Measurements from ENCODE around the gene KRR1. TPM values are rescaled to one million over a fixed set of nuclear protein-coding genes. Genes with fewer than 3 reads are reported as not detected.

The KRR1 gene
- total and polyA plus RNA-seq, 2 experiments from 2014 or later = 55.7 to 120 TPM

DNA sequence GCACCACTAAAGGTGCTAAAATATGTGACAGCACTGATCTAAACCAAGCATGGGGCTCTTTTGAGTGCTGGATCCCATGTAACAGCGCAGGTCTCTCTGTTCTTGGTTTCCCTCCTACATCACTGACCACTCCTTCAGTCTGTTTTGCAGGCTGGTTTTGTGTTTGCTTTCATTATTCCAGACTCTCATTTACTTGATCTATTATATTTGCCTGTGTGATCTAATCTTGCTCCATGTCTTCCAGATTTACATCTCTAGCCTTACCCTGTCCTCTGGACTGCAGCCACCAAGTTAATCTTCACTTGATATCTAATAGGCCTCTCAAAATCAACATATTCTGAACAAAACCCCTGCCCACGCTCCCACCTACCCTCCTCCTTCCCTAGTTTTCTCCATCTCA is 22.2 kb downstream of the KRR1 start:
- no peaks in the 10 kb centered on the region for H3K27me3 ChIP-seq (ENCODE audit: insufficient read depth)
- peaks cover 24% of the 10 kb centered on the region for H3K4me1 Mint-ChIP-seq
- H3K9me3 Mint-ChIP-seq = no peaks in the 10 kb centered on the region
- no peaks in the 10 kb centered on the region for H3F3A ChIP-seq (replicated peaks; ENCODE audit: low read depth)
- ATAC-seq = no peak
- H3K27me3 Mint-ChIP-seq (ENCODE audit: insufficient read depth, low read depth, poor library complexity) = no peaks in the 10 kb centered on the region
- no peak for DNase-seq (ENCODE audit: low spot score)
- H3K79me2 ChIP-seq (replicated peaks; ENCODE audit: insufficient read depth) = no peaks in the 10 kb centered on the region
- peaks cover 9% of the 10 kb centered on the region for H3K4me1 ChIP-seq (ENCODE audit: insufficient read depth)
- no peak overlapping the region for H3K4me2 ChIP-seq
- TF ChIP-seq NANOG (IDR thresholded peaks at IDR 0.05; ENCODE audit: borderline replicate concordance) (no peak), CTCF (conservative IDR thresholded peaks at IDR 0.05; ENCODE audit: low read depth in 2 of 2) (no peak), JUNB (IDR thresholded peaks at IDR 0.05; ENCODE audit: unreplicated experiment) (no peak), POLR2AphosphoS5 (IDR thresholded peaks at IDR 0.05; ENCODE audit: low read depth) (no peak), ETS1 (IDR thresholded peaks at IDR 0.05) (no peak), EZH2phosphoT487 (IDR thresholded peaks at IDR 0.05; ENCODE audit: unreplicated experiment) (no peak), EZH2 (IDR thresholded peaks at IDR 0.05; ENCODE audit: low read depth, unreplicated experiment) (no peak), STAT1 (IDR thresholded peaks at IDR 0.05; ENCODE audit: unreplicated experiment) (no peak), REST (IDR thresholded peaks at IDR 0.05; ENCODE audit: unreplicated experiment) (no peak), CREB1 (CRISPR knock-in tag; IDR thresholded peaks at IDR 0.05; ENCODE audit: low read depth) (no peak), ZNF331 (CRISPR knock-in tag; IDR thresholded peaks at IDR 0.05; ENCODE audit: low read depth) (no peak), ZNF114 (CRISPR knock-in tag; IDR thresholded peaks at IDR 0.05) (no peak)
- TF ChIP-seq, protein P1, sequence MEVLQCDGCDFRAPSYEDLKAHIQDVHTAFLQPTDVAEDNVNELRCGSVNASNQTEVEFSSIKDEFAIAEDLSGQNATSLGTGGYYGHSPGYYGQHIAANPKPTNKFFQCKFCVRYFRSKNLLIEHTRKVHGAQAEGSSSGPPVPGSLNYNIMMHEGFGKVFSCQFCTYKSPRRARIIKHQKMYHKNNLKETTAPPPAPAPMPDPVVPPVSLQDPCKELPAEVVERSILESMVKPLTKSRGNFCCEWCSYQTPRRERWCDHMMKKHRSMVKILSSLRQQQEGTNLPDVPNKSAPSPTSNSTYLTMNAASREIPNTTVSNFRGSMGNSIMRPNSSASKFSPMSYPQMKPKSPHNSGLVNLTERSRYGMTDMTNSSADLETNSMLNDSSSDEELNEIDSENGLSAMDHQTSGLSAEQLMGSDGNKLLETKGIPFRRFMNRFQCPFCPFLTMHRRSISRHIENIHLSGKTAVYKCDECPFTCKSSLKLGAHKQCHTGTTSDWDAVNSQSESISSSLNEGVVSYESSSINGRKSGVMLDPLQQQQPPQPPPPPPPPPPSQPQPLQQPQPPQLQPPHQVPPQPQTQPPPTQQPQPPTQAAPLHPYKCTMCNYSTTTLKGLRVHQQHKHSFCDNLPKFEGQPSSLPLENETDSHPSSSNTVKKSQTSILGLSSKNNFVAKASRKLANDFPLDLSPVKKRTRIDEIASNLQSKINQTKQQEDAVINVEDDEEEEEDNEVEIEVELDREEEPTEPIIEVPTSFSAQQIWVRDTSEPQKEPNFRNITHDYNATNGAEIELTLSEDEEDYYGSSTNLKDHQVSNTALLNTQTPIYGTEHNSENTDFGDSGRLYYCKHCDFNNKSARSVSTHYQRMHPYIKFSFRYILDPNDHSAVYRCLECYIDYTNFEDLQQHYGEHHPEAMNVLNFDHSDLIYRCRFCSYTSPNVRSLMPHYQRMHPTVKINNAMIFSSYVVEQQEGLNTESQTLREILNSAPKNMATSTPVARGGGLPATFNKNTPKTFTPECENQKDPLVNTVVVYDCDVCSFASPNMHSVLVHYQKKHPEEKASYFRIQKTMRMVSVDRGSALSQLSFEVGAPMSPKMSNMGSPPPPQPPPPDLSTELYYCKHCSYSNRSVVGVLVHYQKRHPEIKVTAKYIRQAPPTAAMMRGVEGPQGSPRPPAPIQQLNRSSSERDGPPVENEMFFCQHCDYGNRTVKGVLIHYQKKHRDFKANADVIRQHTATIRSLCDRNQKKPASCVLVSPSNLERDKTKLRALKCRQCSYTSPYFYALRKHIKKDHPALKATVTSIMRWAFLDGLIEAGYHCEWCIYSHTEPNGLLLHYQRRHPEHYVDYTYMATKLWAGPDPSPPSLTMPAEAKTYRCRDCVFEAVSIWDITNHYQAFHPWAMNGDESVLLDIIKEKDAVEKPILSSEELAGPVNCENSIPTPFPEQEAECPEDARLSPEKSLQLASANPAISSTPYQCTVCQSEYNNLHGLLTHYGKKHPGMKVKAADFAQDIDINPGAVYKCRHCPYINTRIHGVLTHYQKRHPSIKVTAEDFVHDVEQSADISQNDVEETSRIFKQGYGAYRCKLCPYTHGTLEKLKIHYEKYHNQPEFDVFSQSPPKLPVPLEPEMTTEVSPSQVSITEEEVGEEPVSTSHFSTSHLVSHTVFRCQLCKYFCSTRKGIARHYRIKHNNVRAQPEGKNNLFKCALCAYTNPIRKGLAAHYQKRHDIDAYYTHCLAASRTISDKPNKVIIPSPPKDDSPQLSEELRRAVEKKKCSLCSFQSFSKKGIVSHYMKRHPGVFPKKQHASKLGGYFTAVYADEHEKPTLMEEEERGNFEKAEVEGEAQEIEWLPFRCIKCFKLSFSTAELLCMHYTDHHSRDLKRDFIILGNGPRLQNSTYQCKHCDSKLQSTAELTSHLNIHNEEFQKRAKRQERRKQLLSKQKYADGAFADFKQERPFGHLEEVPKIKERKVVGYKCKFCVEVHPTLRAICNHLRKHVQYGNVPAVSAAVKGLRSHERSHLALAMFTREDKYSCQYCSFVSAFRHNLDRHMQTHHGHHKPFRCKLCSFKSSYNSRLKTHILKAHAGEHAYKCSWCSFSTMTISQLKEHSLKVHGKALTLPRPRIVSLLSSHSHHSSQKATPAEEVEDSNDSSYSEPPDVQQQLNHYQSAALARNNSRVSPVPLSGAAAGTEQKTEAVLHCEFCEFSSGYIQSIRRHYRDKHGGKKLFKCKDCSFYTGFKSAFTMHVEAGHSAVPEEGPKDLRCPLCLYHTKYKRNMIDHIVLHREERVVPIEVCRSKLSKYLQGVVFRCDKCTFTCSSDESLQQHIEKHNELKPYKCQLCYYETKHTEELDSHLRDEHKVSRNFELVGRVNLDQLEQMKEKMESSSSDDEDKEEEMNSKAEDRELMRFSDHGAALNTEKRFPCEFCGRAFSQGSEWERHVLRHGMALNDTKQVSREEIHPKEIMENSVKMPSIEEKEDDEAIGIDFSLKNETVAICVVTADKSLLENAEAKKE (CRISPR knock-in tag; IDR thresholded peaks at IDR 0.05) = no peak
- H2AFZ ChIP-seq = no peak overlapping the region
- no peaks in the 10 kb centered on the region for H3K36me3 Mint-ChIP-seq (ENCODE audit: low read depth)
- H4K20me1 ChIP-seq (replicated peaks; ENCODE audit: insufficient read depth) = no peaks in the 10 kb centered on the region
- no peaks in the 10 kb centered on the region for H3K36me3 ChIP-seq (ENCODE audit: insufficient read depth)
- no peaks in the 10 kb centered on the region for H3K9me2 ChIP-seq (ENCODE audit: insufficient read depth)
- H3K4me3 Mint-ChIP-seq = no peak overlapping the region
- no peak overlapping the region for H3K27ac ChIP-seq (ENCODE audit: low read depth)
- H3K27ac Mint-ChIP-seq = peak overlapping the region; percentile 11; the same call in 1 of the 2 replicates
- H3K4me3 ChIP-seq = no peak overlapping the region
